Placental pericyte (primary cell): ENCODE results near the gene HMCES. TPM values are rescaled to one million over a fixed set of nuclear protein-coding genes. Genes with fewer than 3 reads are reported as not detected.

Source experiments
- small RNA-seq: library from RNA; depleted of rRNA; stranded (forward); fragments of <200 nt; gene quantifications from one replicate; pipeline ENCODE3, GENCODE V24; 2012; ENCODE audit warnings: low replicate concordance
- total RNA-seq: library from RNA; depleted of rRNA; stranded (reverse); fragments of >200 nt; gene quantifications from 2 replicates; pipeline ENCODE4 v1.2.3, GENCODE V29; 2012

HMCES gene
- total RNA-seq = 20.9 and 22.8 TPM in 2 replicates

DNA sequence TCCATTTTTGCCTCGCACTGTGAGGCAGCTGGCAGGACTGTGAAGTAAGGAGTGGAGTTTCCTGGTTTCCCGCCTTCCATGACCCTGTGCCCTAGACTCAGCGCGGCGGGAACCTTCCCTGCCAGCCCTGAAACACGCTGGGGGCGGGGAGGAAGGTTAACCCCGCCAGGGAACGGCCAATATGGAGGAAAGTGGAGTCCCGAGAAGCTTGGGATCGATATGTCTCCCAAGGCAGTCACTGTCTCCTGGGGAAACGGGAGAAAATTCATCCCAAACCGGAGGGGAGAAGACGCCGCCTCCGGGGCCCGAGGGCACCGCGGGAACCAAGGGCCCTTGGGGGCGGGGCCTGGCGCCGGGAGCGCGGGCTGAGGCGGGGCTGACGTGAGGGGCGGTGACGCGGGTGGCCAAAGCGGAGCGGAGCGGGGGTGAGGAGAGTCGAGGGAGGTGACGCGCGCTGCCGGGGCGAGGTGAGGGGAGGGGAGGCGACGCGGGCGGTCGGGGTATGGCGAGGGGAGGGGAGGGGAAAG, at the start of gene HMCES:
Gene HMCES, plus strand, starts transcription at position 432 of the 527 bp plus-strand sequence. CDS start 863 bp downstream, outside the sequence.

DNA sequence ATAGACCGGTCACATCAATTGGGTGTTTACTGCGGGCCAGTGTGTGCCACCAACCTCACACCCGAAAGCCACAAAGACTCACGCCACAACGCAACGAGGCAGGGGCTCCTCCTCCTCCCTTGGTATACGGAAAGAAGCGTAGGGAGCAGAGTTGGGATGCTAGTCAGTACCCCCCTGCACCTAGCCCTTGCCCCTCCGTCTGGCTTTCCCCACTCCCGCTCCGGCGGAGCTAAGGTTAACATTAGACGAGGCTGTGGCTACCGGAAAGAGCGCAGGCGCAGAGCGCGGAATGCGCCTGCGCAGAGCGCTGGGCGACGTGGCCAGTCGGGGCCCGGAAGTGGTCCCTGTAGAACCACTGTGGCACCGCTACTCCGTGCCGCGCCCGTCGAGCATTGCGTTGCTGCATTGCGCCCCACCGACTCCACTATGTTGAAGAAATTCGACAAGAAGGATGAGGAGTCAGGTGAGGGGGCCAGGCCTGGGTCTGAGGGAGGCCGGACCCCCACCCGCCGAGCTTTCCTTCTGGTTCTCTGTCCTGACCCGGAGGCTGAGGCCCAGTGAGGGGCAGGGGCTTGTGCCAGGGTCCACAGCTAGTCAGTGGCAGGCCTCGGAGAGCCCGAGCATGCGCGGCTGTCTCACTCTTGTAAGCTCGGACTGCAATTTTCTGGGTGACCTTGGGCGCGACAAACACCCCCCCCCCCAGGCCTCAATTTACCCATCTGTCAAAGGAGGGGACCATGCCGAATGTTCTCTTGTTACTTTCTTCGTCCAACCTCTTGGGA, 29.2 kb upstream of the HMCES start, which contains the start of gene COPG1:
Gene COPG1, plus strand, starts transcription at position 323 of the 782 bp plus-strand sequence. Its CDS starts 104 bp downstream, at position 427.

Small RNA genes lying within 50 kb of the gene (small RNA-seq; reads per million reads assigned to genes)
- 0.29 reads per million for gene MIR6826

Other genes with a start within 250 kb of the HMCES start
- not detected in 2 replicates for gene GP9, start 218.1 kb upstream of the HMCES start, total RNA-seq
- 21.4 and 38.2 TPM in 2 replicates for gene RAB43, start 157.1 kb upstream of the HMCES start, total RNA-seq
- 25.8 and 25.9 TPM in 2 replicates for gene ISY1, start 117.8 kb upstream of the HMCES start, total RNA-seq
- gene CNBP, start 95.0 kb upstream of the HMCES start, total RNA-seq = 264 and 269 TPM in 2 replicates
- gene COPG1, start 29.3 kb upstream of the HMCES start, total RNA-seq = 452 and 528 TPM in 2 replicates
- under 0.01 and 0.22 TPM in 2 replicates for gene EFCAB12, start 149.8 kb downstream of the HMCES start, total RNA-seq
- 27.3 and 42.2 TPM in 2 replicates for gene MBD4, start 161.1 kb downstream of the HMCES start, total RNA-seq
- gene IFT122, start 161.4 kb downstream of the HMCES start, total RNA-seq = 15.3 and 21.2 TPM in 2 replicates
- gene RHO, start 249.8 kb downstream of the HMCES start, total RNA-seq = not detected in 2 replicates